Parathyroid adenoma (tissue), 2 donors: ENCODE measurements around the gene CFAP45.

Experiments
- H2AFZ ChIP-seq: fragments of 300-600 bp; sonication (generic); one replicate; pipeline ENCODE4 v1.7.0; 2017; ENCODE audit warnings: antibody characterized with exemption, mild to moderate bottlenecking
- H3K27ac ChIP-seq: fragments of 300-600 bp; sonication (generic); one replicate; pipeline ENCODE4 v1.7.0; 2017
- H3K27me3 ChIP-seq: fragments of 300-600 bp; sonication (generic); one replicate; pipeline ENCODE4 v1.7.0; 2017; ENCODE audit warnings: low read length; ENCODE audit not compliant: control insufficient read depth, insufficient read depth
- H3K36me3 ChIP-seq: fragments of 300-600 bp; sonication (generic); one replicate; pipeline ENCODE4 v1.7.0; 2017; ENCODE audit warnings: low read length; ENCODE audit not compliant: control insufficient read depth, insufficient read depth
- H3K4me1 ChIP-seq: fragments of 300-600 bp; sonication (generic); one replicate; pipeline ENCODE4 v1.7.0; 2017; ENCODE audit warnings: control low read depth
- H3K4me2 ChIP-seq: fragments of 300-600 bp; sonication (generic); one replicate; pipeline ENCODE4 v1.7.0; 2017; ENCODE audit warnings: low read length
- H3K4me3 ChIP-seq: fragments of 300-600 bp; sonication (generic); one replicate; pipeline ENCODE4 v1.7.0; 2017; ENCODE audit warnings: low read depth, low read length
- H3K79me2 ChIP-seq: fragments of 300-600 bp; sonication (generic); one replicate; pipeline ENCODE4 v1.7.0; 2017; ENCODE audit warnings: control low read depth
- H3K9ac ChIP-seq: fragments of 300-600 bp; sonication (generic); one replicate; pipeline ENCODE4 v1.7.0; 2017; ENCODE audit warnings: mild to moderate bottlenecking
- H3K9me3 ChIP-seq: fragments of 300-600 bp; sonication (generic); one replicate; pipeline ENCODE4 v1.7.0; 2017; ENCODE audit warnings: low read length; ENCODE audit not compliant: control insufficient read depth
- CTCF ChIP-seq: fragments of 300-600 bp; sonication (generic); IDR thresholded peaks from one replicate; pipeline ENCODE4 v1.7.0; 2017; ENCODE audit warnings: antibody characterized with exemption, mild to moderate bottlenecking
- donor health status: primary hyperparathyroidism.

Gene CFAP45

GRCh38 chr1:159924025-159924790 lies 24.2 kb upstream of the CFAP45 start:
- Histone ChIP-seq H3K9me3 (no peaks in the 10 kb centered on the region), H3K4me2 (peak overlapping the region; percentile 58), H3K27ac (peak overlapping the region; percentile 84), H3K36me3 (no peaks in the 10 kb centered on the region), H3K79me2 (no peaks in the 10 kb centered on the region), H3K4me3 (peak overlapping the region; percentile 85), H2AFZ (peak overlapping the region; percentile 80), H3K4me1 (peaks cover 13% of the 10 kb centered on the region), H3K9ac (peak overlapping the region; percentile 76), H3K27me3 (no peaks in the 10 kb centered on the region)
- no peak for TF ChIP-seq CTCF

- H3K4me3 ChIP-seq, result peak overlapping the region; percentile 85
- peaks cover 13% of the 10 kb centered on the region for H3K4me1 ChIP-seq
- H2AFZ ChIP-seq, result no peak overlapping the region
- no peak overlapping the region for H3K9ac ChIP-seq
- no peaks in the 10 kb centered on the region for H3K79me2 ChIP-seq
- H3K27me3 ChIP-seq, result no peaks in the 10 kb centered on the region
- H3K9me3 ChIP-seq, result no peaks in the 10 kb centered on the region
- no peak for TF ChIP-seq CTCF
- no peaks in the 10 kb centered on the region for H3K36me3 ChIP-seq
- peak overlapping the region; percentile 84 for H3K27ac ChIP-seq
- H3K4me2 ChIP-seq, result peak overlapping the region; percentile 58
Observed at GRCh38 chr1:159923203-159924024, 23.4 kb upstream of the CFAP45 start.

GRCh38 chr1:159922511-159923202 lies 22.7 kb upstream of the CFAP45 start:
- H3K4me1 ChIP-seq, result peaks cover 13% of the 10 kb centered on the region
- peak overlapping the region; percentile 52 for H3K4me2 ChIP-seq
- peak overlapping the region; percentile 84 for H3K27ac ChIP-seq
- H3K79me2 ChIP-seq, result no peaks in the 10 kb centered on the region
- H3K9me3 ChIP-seq, result no peaks in the 10 kb centered on the region
- no peak overlapping the region for H3K9ac ChIP-seq
- peak overlapping the region; percentile 85 for H3K4me3 ChIP-seq
- no peak for TF ChIP-seq CTCF
- no peaks in the 10 kb centered on the region for H3K36me3 ChIP-seq
- no peak overlapping the region for H2AFZ ChIP-seq
- H3K27me3 ChIP-seq, result no peaks in the 10 kb centered on the region

- Histone ChIP-seq H3K36me3 (no peaks in the 10 kb centered on the region), H2AFZ (no peak overlapping the region), H3K9ac (no peak overlapping the region), H3K4me2 (peak overlapping the region; percentile 52), H3K4me1 (peaks cover 13% of the 10 kb centered on the region), H3K27ac (peak overlapping the region; percentile 84), H3K9me3 (no peaks in the 10 kb centered on the region), H3K79me2 (no peaks in the 10 kb centered on the region), H3K4me3 (peak overlapping the region; percentile 85), H3K27me3 (no peaks in the 10 kb centered on the region)
- no peak for TF ChIP-seq CTCF
Observed at GRCh38 chr1:159921700-159922504, 21.9 kb upstream of the CFAP45 start.
